ENCODE results near the gene PLEKHG4. TPM values are rescaled to one million over a fixed set of nuclear protein-coding genes. Genes with fewer than 3 reads are reported as not detected.

Gene PLEKHG4
- total RNA-seq, 1 experiment from 2014 or later, result 13.9 TPM

DNA sequence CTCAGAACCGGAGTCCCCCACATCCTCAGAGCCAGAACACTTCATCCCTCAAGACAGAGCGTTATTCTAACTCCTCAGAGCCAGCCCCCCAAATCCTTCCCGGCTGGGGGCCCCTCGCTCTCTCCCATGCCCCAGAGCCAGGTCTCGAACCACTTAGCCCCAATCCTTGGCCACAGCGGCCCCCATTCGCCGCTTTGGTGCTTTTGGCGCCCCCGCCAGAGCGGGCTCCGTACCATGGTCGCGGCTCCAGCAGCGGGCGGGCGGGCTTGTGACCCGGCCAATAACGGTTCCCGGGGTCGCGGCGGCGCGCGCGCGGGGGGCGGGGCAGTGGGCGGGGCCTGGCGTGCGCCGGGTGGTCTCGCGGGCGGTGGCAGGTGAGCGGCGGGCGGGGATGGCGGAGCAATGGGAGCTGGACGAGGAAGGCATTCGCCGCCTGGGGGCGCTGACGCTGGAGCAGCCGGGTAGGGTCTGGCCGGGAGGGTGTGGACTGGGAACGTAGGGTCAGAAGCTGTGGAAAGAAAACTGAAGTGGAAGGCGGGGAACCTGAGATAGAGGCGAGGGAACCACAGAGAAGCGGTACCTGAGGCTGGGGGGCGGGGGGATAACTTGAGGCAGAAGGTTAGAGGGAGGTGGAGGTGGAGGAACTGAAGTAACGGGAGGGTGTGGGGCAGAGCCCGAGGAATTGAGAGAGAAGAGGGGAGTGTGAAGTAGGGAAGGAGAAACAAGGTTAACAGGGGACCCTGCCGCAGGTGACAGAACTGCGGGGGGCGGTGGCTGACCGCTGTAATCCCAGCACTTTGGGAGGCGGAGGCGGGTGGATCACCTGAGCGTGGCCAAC lies 47.4 kb downstream of the PLEKHG4 start, which contains the start of the genes KCTD19 and LRRC36:
TSS of gene KCTD19 (minus strand) at position 270 of the 838 bp plus-strand sequence. CDS start at position 236, 34 bp downstream.
TSS of gene LRRC36 (plus strand) at position 344 of the 838 bp plus-strand sequence. CDS start at position 392, 48 bp downstream.
- Histone ChIP-seq H2AK5ac (ENCODE audit: insufficient read length, low read length) (no peak within 1 kb of the TSS), H3K18ac (ENCODE audit: insufficient read length, low read depth, low read length) (no peak within 1 kb of the TSS), H2AFZ (ENCODE audit: low read length) (peak within 1 kb of the TSS; percentile 24), H3K4me2 (ENCODE audit: insufficient read depth, insufficient read length, low read length) (peak within 1 kb of the TSS; percentile 80), H3T11ph (ENCODE audit: low read length) (no peak within 1 kb of the TSS), H4K91ac (ENCODE audit: insufficient read length, low read depth, low read length) (no peak within 1 kb of the TSS), H3K14ac (ENCODE audit: insufficient read depth, low read length) (no peak within 1 kb of the TSS), H3K9me3 (ENCODE audit: control insufficient read depth, low read depth, low read length) (no peaks in the 10 kb centered on the region), H3K9ac (ENCODE audit: extremely low read depth, insufficient read length, low read length) (no peak within 1 kb of the TSS), H3K56ac (ENCODE audit: insufficient read length, low read depth, low read length) (no peak within 1 kb of the TSS), H3K23me2 (ENCODE audit: insufficient read length, low read depth, low read length, poor library complexity, severe bottlenecking) (peaks cover 3% of the 10 kb centered on the region), H3K27ac (ENCODE audit: insufficient read length, low read depth, low read length) (no peak within 1 kb of the TSS), H3K79me1 (ENCODE audit: insufficient read depth, low read depth, low read length, poor library complexity, severe bottlenecking) (no peaks in the 10 kb centered on the region), H2BK5ac (ENCODE audit: insufficient read length, low read length) (no peak within 1 kb of the TSS), H3K23ac (ENCODE audit: insufficient read length, low read depth, low read length) (no peak within 1 kb of the TSS), H2BK12ac (ENCODE audit: insufficient read length, low read depth, low read length) (no peak within 1 kb of the TSS), H2BK15ac (ENCODE audit: low read depth, low read length) (no peak within 1 kb of the TSS), H3K79me2 (ENCODE audit: insufficient read depth, low read length) (no peaks in the 10 kb centered on the region), H3K27me3 (ENCODE audit: insufficient read depth, low read length) (peaks cover 3% of the 10 kb centered on the region), H3K4ac (ENCODE audit: low read depth, low read length) (no peak within 1 kb of the TSS), H2BK120ac (ENCODE audit: low read depth, low read length, poor library complexity, severe bottlenecking) (no peak within 1 kb of the TSS), H3K4me1 (ENCODE audit: insufficient read depth, low read length) (no peaks in the 10 kb centered on the region), H4K8ac (replicated peaks; ENCODE audit: insufficient read length, low read depth, low read length) (no peak within 1 kb of the TSS), H4K5ac (ENCODE audit: insufficient read length, low read depth, low read length) (no peak within 1 kb of the TSS), H4K20me1 (ENCODE audit: control insufficient read depth, insufficient read depth, insufficient read length) (no peaks in the 10 kb centered on the region), H2BK20ac (ENCODE audit: low read depth, low read length, poor library complexity, severe bottlenecking) (no peak within 1 kb of the TSS)
- Mint-ChIP-seq H3K27ac (0 out of 7 replicates have a peak within 1 kb of the TSS, but pooled peaks of 1 of the 3 experiments have one; percentile 4), H3K4me3 (peak within 1 kb of the TSS; percentile 58 to 86), H3K36me3 (ENCODE audit: insufficient read depth in 1 of 3, low read depth in 3 of 3) (no peaks in the 10 kb centered on the region), H3K4me1 (peaks cover 6 to 7% of the 10 kb centered on the region in 2 experiments), H3K27me3 (ENCODE audit: low read depth) (peaks cover 68% of the 10 kb centered on the region), H3K9me3 (no peaks in the 10 kb centered on the region; a peak in 1 of 5 replicates)
- peak; percentile 97 for DNase-seq
- TF ChIP-seq, protein P1, sequence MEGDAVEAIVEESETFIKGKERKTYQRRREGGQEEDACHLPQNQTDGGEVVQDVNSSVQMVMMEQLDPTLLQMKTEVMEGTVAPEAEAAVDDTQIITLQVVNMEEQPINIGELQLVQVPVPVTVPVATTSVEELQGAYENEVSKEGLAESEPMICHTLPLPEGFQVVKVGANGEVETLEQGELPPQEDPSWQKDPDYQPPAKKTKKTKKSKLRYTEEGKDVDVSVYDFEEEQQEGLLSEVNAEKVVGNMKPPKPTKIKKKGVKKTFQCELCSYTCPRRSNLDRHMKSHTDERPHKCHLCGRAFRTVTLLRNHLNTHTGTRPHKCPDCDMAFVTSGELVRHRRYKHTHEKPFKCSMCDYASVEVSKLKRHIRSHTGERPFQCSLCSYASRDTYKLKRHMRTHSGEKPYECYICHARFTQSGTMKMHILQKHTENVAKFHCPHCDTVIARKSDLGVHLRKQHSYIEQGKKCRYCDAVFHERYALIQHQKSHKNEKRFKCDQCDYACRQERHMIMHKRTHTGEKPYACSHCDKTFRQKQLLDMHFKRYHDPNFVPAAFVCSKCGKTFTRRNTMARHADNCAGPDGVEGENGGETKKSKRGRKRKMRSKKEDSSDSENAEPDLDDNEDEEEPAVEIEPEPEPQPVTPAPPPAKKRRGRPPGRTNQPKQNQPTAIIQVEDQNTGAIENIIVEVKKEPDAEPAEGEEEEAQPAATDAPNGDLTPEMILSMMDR (conservative IDR thresholded peaks at IDR 0.05), result peak; percentile 79
- no CpG with 5 or more reads among the region's 61 CpGs for WGBS (ENCODE audit: extremely low coverage, insufficient read length, low lambda C conversion rate)

All from H9 (cell line).